HEK293T (cell line): ENCODE results near the gene FBXO44.

Experiments used
- CTCF ChIA-PET: fragments of 350-600 bp; formaldehyde crosslinking; extraction: SDS; loops from one replicate; lab custom pipeline; 2021; ENCODE audit warnings: antibody characterized with exemption, inconsistent platforms; lab: Yijun Ruan, JAX
- POLR2A ChIA-PET: fragments of 350-600 bp; formaldehyde crosslinking; extraction: SDS; loops from one replicate; lab custom pipeline; 2020; ENCODE audit warnings: antibody characterized with exemption, inconsistent platforms; lab: Yijun Ruan, JAX
- DNase-seq: peaks from one replicate; pipeline ENCODE4 v3.0.0; 2012; ENCODE audit warnings: mixed read lengths; ENCODE audit errors: extremely low spot score
- ARNT ChIP-seq: fragments of 450-650 bp; IDR thresholded peaks from 2 replicates; pipeline ENCODE4 v1.6.1; 2017; ENCODE audit warnings: mild to moderate bottlenecking
- BHLHE40 ChIP-seq: fragments of 450-650 bp; IDR thresholded peaks from 2 replicates; pipeline ENCODE4 v1.6.1; 2016; ENCODE audit warnings: mild to moderate bottlenecking, moderate library complexity, borderline replicate concordance
- CTBP1 ChIP-seq: fragments of 450-650 bp; IDR thresholded peaks from 2 replicates; pipeline ENCODE4 v1.6.1; 2016; ENCODE audit warnings: borderline replicate concordance
- ELF4 ChIP-seq: fragments of 450-650 bp; IDR thresholded peaks from 2 replicates; pipeline ENCODE4 v1.6.1; 2017; ENCODE audit warnings: antibody characterized with exemption
- FOXA1 ChIP-seq: fragments of 450-650 bp; IDR thresholded peaks from 2 replicates; pipeline ENCODE4 v1.6.1; 2016; ENCODE audit warnings: mild to moderate bottlenecking
- FOXK2 ChIP-seq: fragments of 450-650 bp; IDR thresholded peaks from 2 replicates; pipeline ENCODE4 v1.6.1; 2016; ENCODE audit warnings: mild to moderate bottlenecking
- FOXM1 ChIP-seq: fragments of 450-650 bp; IDR thresholded peaks from 2 replicates; pipeline ENCODE4 v1.6.1; 2017; ENCODE audit warnings: mild to moderate bottlenecking, borderline replicate concordance
- HDGF ChIP-seq: fragments of 450-650 bp; IDR thresholded peaks from 2 replicates; pipeline ENCODE4 v1.6.1; 2017; ENCODE audit warnings: antibody characterized with exemption, borderline replicate concordance
- L3MBTL2 ChIP-seq: fragments of 450-650 bp; conservative IDR thresholded peaks from 2 replicates; pipeline ENCODE4 v1.6.1; 2016; ENCODE audit warnings: mild to moderate bottlenecking
- LEF1 ChIP-seq: fragments of 450-650 bp; IDR thresholded peaks from 2 replicates; pipeline ENCODE4 v1.6.1; 2017; ENCODE audit warnings: mild to moderate bottlenecking, borderline replicate concordance
- NFRKB ChIP-seq: fragments of 450-650 bp; IDR thresholded peaks from 2 replicates; pipeline ENCODE4 v1.6.1; 2016; ENCODE audit warnings: mild to moderate bottlenecking, moderate library complexity
- SP1 ChIP-seq: fragments of 450-650 bp; IDR thresholded peaks from 2 replicates; pipeline ENCODE4 v1.6.1; 2017
- SUZ12 ChIP-seq: fragments of 450-650 bp; IDR thresholded peaks from 2 replicates; pipeline ENCODE4 v1.6.1; 2016; ENCODE audit warnings: mild to moderate bottlenecking
- TARDBP ChIP-seq: fragments of 450-650 bp; IDR thresholded peaks from 2 replicates; pipeline ENCODE4 v1.6.1; 2016
- ZNF384 ChIP-seq: fragments of 450-650 bp; IDR thresholded peaks from 2 replicates; pipeline ENCODE4 v1.6.1; 2016
- TF ChIP-seq, protein P1 (sequence below): fragments of 450-650 bp; IDR thresholded peaks from 2 replicates; pipeline ENCODE4 v1.6.1; 2016

The FBXO44 gene

DNA sequence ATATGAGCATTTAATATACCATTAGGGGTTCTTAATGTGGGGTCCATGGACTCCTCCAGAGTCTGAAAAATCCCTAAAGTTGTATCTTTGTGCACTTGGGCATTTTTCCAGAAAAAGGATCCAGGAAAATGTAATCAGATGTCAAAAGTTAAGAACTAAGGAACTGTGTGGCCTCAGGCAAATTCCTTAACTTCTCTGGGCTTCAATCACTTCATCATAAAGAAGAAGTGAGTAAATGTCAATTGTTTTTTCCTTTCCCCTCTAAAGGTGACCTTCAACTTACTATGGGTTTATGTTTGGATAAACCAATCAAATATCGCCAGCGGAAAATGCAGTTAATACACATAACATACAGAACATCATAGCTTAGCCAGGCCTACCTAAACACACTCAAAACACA is 23.8 kb downstream of the FBXO44 start:
- ChIA-PET CTCF (no interaction called here), POLR2A (no interaction called here)
- TF ChIP-seq NFRKB: no peak
- no peak for TF ChIP-seq FOXK2
- TF ChIP-seq CTBP1: no peak
- no peak for TF ChIP-seq FOXM1
- no peak for TF ChIP-seq ZNF384
- no peak for TF ChIP-seq FOXA1
- no peak for TF ChIP-seq HDGF
- TF ChIP-seq LEF1: no peak
- TF ChIP-seq BHLHE40: no peak
- TF ChIP-seq, protein P1, sequence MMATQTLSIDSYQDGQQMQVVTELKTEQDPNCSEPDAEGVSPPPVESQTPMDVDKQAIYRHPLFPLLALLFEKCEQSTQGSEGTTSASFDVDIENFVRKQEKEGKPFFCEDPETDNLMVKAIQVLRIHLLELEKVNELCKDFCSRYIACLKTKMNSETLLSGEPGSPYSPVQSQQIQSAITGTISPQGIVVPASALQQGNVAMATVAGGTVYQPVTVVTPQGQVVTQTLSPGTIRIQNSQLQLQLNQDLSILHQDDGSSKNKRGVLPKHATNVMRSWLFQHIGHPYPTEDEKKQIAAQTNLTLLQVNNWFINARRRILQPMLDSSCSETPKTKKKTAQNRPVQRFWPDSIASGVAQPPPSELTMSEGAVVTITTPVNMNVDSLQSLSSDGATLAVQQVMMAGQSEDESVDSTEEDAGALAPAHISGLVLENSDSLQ: no peak
- no peak for TF ChIP-seq SP1
- TF ChIP-seq L3MBTL2: no peak
- no peak for TF ChIP-seq ELF4
- TF ChIP-seq SUZ12: no peak
- TF ChIP-seq TARDBP: no peak
- TF ChIP-seq ARNT: no peak
- no peak for DNase-seq

GRCh38 chr1:11680270-11681070 is 25.8 kb downstream of the FBXO44 start:
- peak; percentile 50 for DNase-seq
- TF ChIP-seq ZNF384 (no peak), L3MBTL2 (peak; percentile 46)
- POLR2A ChIA-PET: interaction anchor here (0.7 to 2.2 kb wide), 6 partner anchors 9 to 30 kb away, joined by 3 to 16 read pairs (median 4); partner anchors contain the start of gene DRAXIN
- CTCF ChIA-PET: interaction anchor here (0.6 kb wide), 1 partner anchor 38 kb away, joined by 3 read pairs; no protein-coding TSS in a partner anchor

- ChIA-PET CTCF (interaction anchor here (0.6 to 1.9 kb wide), 6 partner anchors 12 to 104 kb away, joined by 3 to 6 read pairs (median 4); partner anchors contain the start of gene FBXO6), POLR2A (interaction anchor here (0.8 to 2.2 kb wide), 10 partner anchors 9 to 55 kb away, joined by 3 to 16 read pairs (median 3); partner anchors contain the start of genes AGTRAP and DRAXIN)
- peak; percentile 91 for DNase-seq
- TF ChIP-seq SUZ12 (no peak), FOXM1 (peak; percentile 83)
These were observed 26.5 kb downstream of the FBXO44 start, which contains the start of gene MAD2L2 for GRCh38 chr1:11681071-11681771. MAD2L2 (minus strand) TSS chr1:11681148; CDS start chr1:11680601, 547 bp downstream.

GRCh38 chr1:11682287-11682771 is 27.7 kb downstream of the FBXO44 start:
- no peak for DNase-seq
- ChIA-PET POLR2A (interaction anchor here (0.8 to 2.2 kb wide), 7 partner anchors 8 to 54 kb away, joined by 3 to 16 read pairs (median 3); partner anchors contain the start of genes AGTRAP and DRAXIN), CTCF (interaction anchor here (0.6 to 1.9 kb wide), 6 partner anchors 11 to 161 kb away, joined by 3 to 6 read pairs (median 6); partner anchors contain the start of gene FBXO6)
- TF ChIP-seq SP1 (no peak), HDGF (no peak), ELF4 (no peak)

DNA sequence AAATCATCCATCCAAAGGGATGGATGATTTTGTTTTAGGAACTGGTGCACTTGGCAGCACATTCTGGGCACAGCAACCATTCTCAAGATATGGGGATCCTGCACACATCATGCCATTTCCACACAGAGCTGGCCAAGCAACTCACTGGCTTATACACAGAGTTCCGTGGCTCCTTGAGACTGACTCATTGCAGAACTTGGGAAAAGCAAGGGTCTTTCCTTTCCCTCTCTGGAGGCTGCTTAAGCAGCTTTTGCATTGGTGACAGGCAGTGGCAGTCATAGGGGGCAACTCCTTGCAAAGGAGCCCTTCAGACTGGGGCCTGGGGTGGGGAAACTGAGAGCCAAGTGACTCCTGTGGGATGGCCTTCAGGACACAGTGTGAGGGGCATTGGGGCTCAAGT is 28.1 kb downstream of the FBXO44 start:
- TF ChIP-seq NFRKB (no peak), CTBP1 (no peak), FOXK2 (no peak), SUZ12 (no peak)

GRCh38 chr1:11684070-11684469 is 29.4 kb downstream of the FBXO44 start:
- ChIA-PET CTCF (no interaction called here), POLR2A (no interaction called here)
- DNase-seq: no peak
- no peak for TF ChIP-seq CTBP1
- TF ChIP-seq FOXK2: no peak
- TF ChIP-seq, protein P1: no peak
- TF ChIP-seq BHLHE40: no peak
- no peak for TF ChIP-seq SUZ12
- no peak for TF ChIP-seq NFRKB
- no peak for TF ChIP-seq ARNT
- TF ChIP-seq LEF1: no peak
- no peak for TF ChIP-seq HDGF
- TF ChIP-seq L3MBTL2: no peak
- TF ChIP-seq FOXA1: no peak
- TF ChIP-seq ELF4: no peak
- no peak for TF ChIP-seq TARDBP
- TF ChIP-seq SP1: no peak
- TF ChIP-seq FOXM1: no peak
- TF ChIP-seq ZNF384: no peak

More for the DNA sequence above, 28.1 kb downstream of the FBXO44 start:
- ChIA-PET CTCF (interaction anchor here (0.6 to 1.9 kb wide), 5 partner anchors 19 to 161 kb away, joined by 3 to 6 read pairs (median 6); partner anchors contain the start of gene FBXO6), POLR2A (no interaction called here)
- no peak for DNase-seq
